HuH-7 (cell line): ENCODE results near the gene MPHOSPH9.

Source experiments
- DNase-seq: peaks from one replicate; pipeline ENCODE4 v3.0.0; 2011; ENCODE audit warnings: low spot score

MPHOSPH9 gene

GRCh38 chr12:123122626-123123025, 110.3 kb downstream of the MPHOSPH9 start:
- DNase-seq = no peak

- DNase-seq = no peak
Measured at GRCh38 chr12:123121670-123122069, 111.3 kb downstream of the MPHOSPH9 start.

- DNase-seq = no peak
Measured at GRCh38 chr12:123120452-123121166, 112.3 kb downstream of the MPHOSPH9 start.

- DNase-seq = no peak
Measured at GRCh38 chr12:123119808-123120207, 113.1 kb downstream of the MPHOSPH9 start.

- no peak for DNase-seq
Measured at GRCh38 chr12:123118497-123118896, 114.4 kb downstream of the MPHOSPH9 start.

GRCh38 chr12:123115409-123116121, 117.4 kb downstream of the MPHOSPH9 start:
- no peak for DNase-seq

GRCh38 chr12:123114304-123115083, 118.4 kb downstream of the MPHOSPH9 start:
- DNase-seq = no peak

- DNase-seq = no peak
Measured at GRCh38 chr12:123113026-123113425, 119.9 kb downstream of the MPHOSPH9 start.

GRCh38 chr12:123111498-123112165, 121.3 kb downstream of the MPHOSPH9 start:
- no peak for DNase-seq

GRCh38 chr12:123109319-123109772, 123.6 kb downstream of the MPHOSPH9 start:
- no peak for DNase-seq

GRCh38 chr12:123108682-123109066, 124.3 kb downstream of the MPHOSPH9 start:
- DNase-seq = no peak

- DNase-seq = no peak
Measured at GRCh38 chr12:123107926-123108681, 124.8 kb downstream of the MPHOSPH9 start.

GRCh38 chr12:123106640-123107359, 126.1 kb downstream of the MPHOSPH9 start:
- DNase-seq = no peak

- DNase-seq = no peak
Measured at GRCh38 chr12:123105211-123105826, 127.6 kb downstream of the MPHOSPH9 start.

GRCh38 chr12:123104809-123105208, 128.1 kb downstream of the MPHOSPH9 start:
- no peak for DNase-seq
